ENCODE measurements around the gene TCAP. TPM values are rescaled to one million over a fixed set of nuclear protein-coding genes. Genes with fewer than 3 reads are reported as not detected.

Gene TCAP
- total RNA-seq, 2 donors from 2014 or later, result 2.3 to 3.0 TPM

- no peaks in the 10 kb centered on the region for H3K36me3 Mint-ChIP-seq
- ATAC-seq (no peak), DNase-seq (ENCODE audit: low spot score in 2 of 2) (no peak)
- no peak overlapping the region for H3K27ac Mint-ChIP-seq
- H3K9me3 Mint-ChIP-seq, result no peaks in the 10 kb centered on the region
These were observed 38.0 kb upstream of the TCAP start for GRCh38 chr17:39627047-39627711.

GRCh38 chr17:39627712-39628516 lies 37.2 kb upstream of the TCAP start:
- no peak for DNase-seq (ENCODE audit: low spot score in 2 of 2)
- Mint-ChIP-seq H3K9me3 (no peaks in the 10 kb centered on the region), H3K36me3 (no peaks in the 10 kb centered on the region), H3K27ac (no peak overlapping the region)
- no peak for ATAC-seq

GRCh38 chr17:39628655-39629493 lies 36.3 kb upstream of the TCAP start:
- H3K27ac Mint-ChIP-seq, result no peak overlapping the region
- no peak for DNase-seq (ENCODE audit: low spot score in 2 of 2)
- ATAC-seq, result no peak
- H3K9me3 Mint-ChIP-seq, result no peaks in the 10 kb centered on the region
- no peaks in the 10 kb centered on the region for H3K36me3 Mint-ChIP-seq

- no peaks in the 10 kb centered on the region for H3K9me3 Mint-ChIP-seq
- DNase-seq (ENCODE audit: low spot score in 2 of 2) (no peak), ATAC-seq (no peak)
- H3K27ac Mint-ChIP-seq, result no peak overlapping the region
- H3K36me3 Mint-ChIP-seq, result no peaks in the 10 kb centered on the region
These were observed 35.7 kb upstream of the TCAP start for GRCh38 chr17:39629494-39629880.

GRCh38 chr17:39629898-39630297 lies 35.3 kb upstream of the TCAP start:
- Mint-ChIP-seq H3K27ac (no peak overlapping the region), H3K36me3 (no peaks in the 10 kb centered on the region), H3K9me3 (no peaks in the 10 kb centered on the region)
- ATAC-seq, result no peak
- no peak for DNase-seq (ENCODE audit: low spot score in 2 of 2)

- Mint-ChIP-seq H3K9me3 (no peaks in the 10 kb centered on the region), H3K27ac (peak overlapping the region in 1 of 2 donors; percentile 30), H3K36me3 (no peaks in the 10 kb centered on the region)
- ATAC-seq (no peak), DNase-seq (ENCODE audit: low spot score in 2 of 2) (no peak)
These were observed 33.7 kb upstream of the TCAP start for GRCh38 chr17:39631403-39631802.

GRCh38 chr17:39632153-39632941 lies 32.8 kb upstream of the TCAP start:
- ATAC-seq, result no peak
- DNase-seq (ENCODE audit: low spot score in 2 of 2), result no peak
- Mint-ChIP-seq H3K27ac (no peak overlapping the region), H3K36me3 (no peaks in the 10 kb centered on the region), H3K9me3 (no peaks in the 10 kb centered on the region)

- DNase-seq (ENCODE audit: low spot score in 2 of 2) (no peak), ATAC-seq (no peak)
- no peaks in the 10 kb centered on the region for H3K9me3 Mint-ChIP-seq
- H3K27ac Mint-ChIP-seq, result no peak overlapping the region
- peaks cover 0 to 13% of the 10 kb centered on the region in 2 donors for H3K36me3 Mint-ChIP-seq
These were observed 31.5 kb upstream of the TCAP start for GRCh38 chr17:39633570-39634183.

- no peaks in the 10 kb centered on the region for H3K9me3 Mint-ChIP-seq
- no peak overlapping the region for H3K27ac Mint-ChIP-seq
- peaks cover 0 to 13% of the 10 kb centered on the region in 2 donors for H3K36me3 Mint-ChIP-seq
- ATAC-seq (no peak), DNase-seq (ENCODE audit: low spot score in 2 of 2) (peak in 1 of 2 donors; percentile 35)
These were observed 30.7 kb upstream of the TCAP start for GRCh38 chr17:39634384-39634871.

- Mint-ChIP-seq H3K36me3 (peaks cover 0 to 13% of the 10 kb centered on the region in 2 donors), H3K9me3 (no peaks in the 10 kb centered on the region), H3K27ac (peak overlapping the region in 1 of 2 donors; percentile 87)
- ATAC-seq (no peak), DNase-seq (ENCODE audit: low spot score in 2 of 2) (no peak)
These were observed 29.5 kb upstream of the TCAP start for GRCh38 chr17:39635614-39636176.

GRCh38 chr17:39636587-39636926 lies 28.6 kb upstream of the TCAP start:
- no peak for DNase-seq (ENCODE audit: low spot score in 2 of 2)
- Mint-ChIP-seq H3K27ac (peak overlapping the region; percentile 65 to 87), H3K36me3 (peaks cover 0 to 13% of the 10 kb centered on the region in 2 donors), H3K9me3 (no peaks in the 10 kb centered on the region)
- ATAC-seq, result peak in 1 of 2 donors; percentile 10

- DNase-seq (ENCODE audit: low spot score in 2 of 2) (peak; percentile 89 to 92), ATAC-seq (peak; percentile 90 to 93)
- peaks cover 0 to 13% of the 10 kb centered on the region in 2 donors for H3K36me3 Mint-ChIP-seq
- H3K27ac Mint-ChIP-seq, result peak within 1 kb of the TSS; percentile 87 to 95
- no peaks in the 10 kb centered on the region for H3K9me3 Mint-ChIP-seq
These were observed 28.0 kb upstream of the TCAP start, which contains the start of gene STARD3 for GRCh38 chr17:39636927-39637736. Gene STARD3 (plus strand): TSS chr17:39637144. CDS start chr17:39653532, 16,388 bp downstream.

GRCh38 chr17:39638317-39638716 lies 26.8 kb upstream of the TCAP start:
- no peak for ATAC-seq
- DNase-seq (ENCODE audit: low spot score in 2 of 2), result no peak
- Mint-ChIP-seq H3K36me3 (peaks cover 0 to 13% of the 10 kb centered on the region in 2 donors), H3K9me3 (no peaks in the 10 kb centered on the region), H3K27ac (peak overlapping the region in 1 of 2 donors; percentile 87)

GRCh38 chr17:39639043-39639442 lies 26.1 kb upstream of the TCAP start:
- Mint-ChIP-seq H3K9me3 (no peaks in the 10 kb centered on the region), H3K36me3 (peaks cover 0 to 13% of the 10 kb centered on the region in 2 donors), H3K27ac (peak overlapping the region in 1 of 2 donors; percentile 87)
- DNase-seq (ENCODE audit: low spot score in 2 of 2), result no peak
- no peak for ATAC-seq

All from activated naive CD4-positive, alpha-beta T cell treated with anti-CD3 and anti-CD28 coated beads, Interleukin-2, amount 50 U/mL, for 72 hours (primary cell).